Liver (tissue), 9 donors: Measurements from ENCODE around the gene SCUBE3. TPM values are rescaled to one million over a fixed set of nuclear protein-coding genes. Genes with fewer than 3 reads are reported as not detected.

ENCODE experiments used
- DNase-seq: peaks from one replicate; pipeline ENCODE4 v3.0.0-alpha.2; 2017; ENCODE audit warnings: low spot score
- H3K27ac ChIP-seq, 2 donors: one replicate each; pipeline ENCODE4 v1.7.0; 2013; ENCODE audit warnings: inconsistent platforms in 2 of 2, low read length in 2 of 2, control low read depth in 1 of 2, low read depth in 1 of 2, mild to moderate bottlenecking in 1 of 2
- H3K27me3 ChIP-seq, 4 donors: one replicate each; pipeline versions ENCODE4 v1.6.1 to v1.7.0; 2013; ENCODE audit warnings: low read length in 3 of 4, inconsistent platforms in 1 of 4, mild to moderate bottlenecking in 1 of 4, moderate library complexity in 1 of 4; ENCODE audit not compliant: control insufficient read depth in 4 of 4, insufficient read depth in 4 of 4
- H3K36me3 ChIP-seq, 4 donors: one replicate each; pipeline versions ENCODE4 v1.6.1 to v1.7.0; 2013; ENCODE audit warnings: low read length in 3 of 4, mild to moderate bottlenecking in 3 of 4, low read depth in 1 of 4, moderate library complexity in 1 of 4; ENCODE audit not compliant: control insufficient read depth in 4 of 4, insufficient read depth in 3 of 4
- H3K4me1 ChIP-seq, 4 donors: one replicate each; pipeline versions ENCODE4 v1.6.1 to v1.7.0; 2013; ENCODE audit warnings: low read length in 3 of 4, mild to moderate bottlenecking in 3 of 4, moderate library complexity in 1 of 4; ENCODE audit not compliant: control insufficient read depth in 4 of 4, insufficient read depth in 4 of 4
- H3K4me3 ChIP-seq, 3 donors: one replicate each; pipeline versions ENCODE4 v1.6.1 to v1.7.0; 2013; ENCODE audit warnings: low read length in 3 of 3, control low read depth in 1 of 3, low read depth in 1 of 3, mild to moderate bottlenecking in 1 of 3
- H3K9ac ChIP-seq, 2 donors: one replicate each; pipeline ENCODE4 v1.7.0; 2013; ENCODE audit warnings: low read length in 2 of 2, mild to moderate bottlenecking in 2 of 2, moderate library complexity in 2 of 2, control low read depth in 1 of 2, low read depth in 1 of 2
- H3K9me3 ChIP-seq, 4 donors: one replicate each; pipeline versions ENCODE4 v1.6.1 to v1.7.0; 2013; ENCODE audit warnings: low read length in 3 of 4; ENCODE audit not compliant: control insufficient read depth in 4 of 4
- FOXA1 ChIP-seq: IDR thresholded peaks from 2 replicates; pipeline ENCODE4 v1.6.1; 2016; ENCODE audit warnings: antibody characterized with exemption
- FOXA2 ChIP-seq: IDR thresholded peaks from 2 replicates; pipeline ENCODE4 v1.6.1; 2016; ENCODE audit warnings: antibody characterized with exemption
- GABPA ChIP-seq, 2 donors: IDR thresholded peaks in 1 of 2; conservative IDR thresholded peaks in 1 of 2; 2 replicates each; pipeline ENCODE4 v1.6.1; 2016; ENCODE audit warnings: antibody characterized with exemption in 2 of 2, mild to moderate bottlenecking in 1 of 2, moderate library complexity in 1 of 2
- HNF4A ChIP-seq, 2 donors: conservative IDR thresholded peaks; 2 replicates each; pipeline ENCODE4 v1.6.1; 2016; ENCODE audit warnings: antibody characterized with exemption in 2 of 2, mild to moderate bottlenecking in 2 of 2
- JUND ChIP-seq, 2 donors: IDR thresholded peaks; 2 replicates each; pipeline ENCODE4 v1.6.1; 2016; ENCODE audit warnings: antibody characterized with exemption in 2 of 2
- NR2F2 ChIP-seq: IDR thresholded peaks from 2 replicates; pipeline ENCODE4 v1.6.1; 2016; ENCODE audit warnings: antibody characterized with exemption
- RAD21 ChIP-seq, 2 donors: IDR thresholded peaks; 2 replicates each; pipeline ENCODE4 v1.6.1; 2016; ENCODE audit warnings: antibody characterized with exemption in 2 of 2, mild to moderate bottlenecking in 2 of 2
- SP1 ChIP-seq: IDR thresholded peaks from 2 replicates; pipeline ENCODE4 v1.6.1; 2018; ENCODE audit warnings: antibody characterized with exemption, mild to moderate bottlenecking
- TAF1 ChIP-seq: conservative IDR thresholded peaks from 2 replicates; pipeline ENCODE4 v1.6.1; 2016; ENCODE audit warnings: antibody characterized with exemption, mild to moderate bottlenecking
- YY1 ChIP-seq: IDR thresholded peaks from 2 replicates; pipeline ENCODE4 v1.6.1; 2016; ENCODE audit warnings: antibody characterized with exemption, mild to moderate bottlenecking
- WGBS: extraction: QIAGEN DNeasy Blood & Tissue Kit; methylation state at CpG from one replicate; pipeline ENCODE4 v1.1.7; 2013; 5-methylcytosine and 5-hydroxymethylcytosine counted together
- polyA plus RNA-seq, 2 donors: library from polyadenylated mRNA; stranded (reverse) in 1 of 2; unstranded in 1 of 2; fragments of 200-250 nt in 1 of 2; fragments of >200 nt in 1 of 2; fragmentation: Nextera tagmentation in 1 of 2; extraction: Ambion mirVana in 1 of 2; gene quantifications; one replicate each; pipeline versions ENCODE4 v1.2.1 to v1.2.3, GENCODE V29; 2013 to 2015
- total RNA-seq, 2 donors: library from RNA; depleted of rRNA; stranded (reverse); fragments of >200 nt; gene quantifications; one replicate each; pipeline ENCODE4 v1.2.3, GENCODE V29; 2014
- TF ChIP-seq, protein P1 (sequence below): IDR thresholded peaks from 2 replicates; pipeline ENCODE4 v1.6.1; 2016; ENCODE audit warnings: antibody characterized with exemption
- TF ChIP-seq, protein P2 (sequence below): fragments of 150-350 bp; IDR thresholded peaks from 2 replicates; pipeline ENCODE4 v1.5.1; 2017; ENCODE audit warnings: improper control_type of control experiment, low read depth, low read length; ENCODE audit not compliant: missing input control
- TF ChIP-seq, protein P3 (sequence below): IDR thresholded peaks from 2 replicates; pipeline ENCODE4 v1.6.1; 2016; ENCODE audit warnings: antibody characterized with exemption
- donor health status: healthy.
- donor health status: healthy.
- donor health status: healthy.
- donor health status: healthy.
- donor health status: healthy.

Gene SCUBE3
- total and polyA plus RNA-seq, 4 donors: 0.03 to 0.09 (median 0.07) TPM

DNA sequence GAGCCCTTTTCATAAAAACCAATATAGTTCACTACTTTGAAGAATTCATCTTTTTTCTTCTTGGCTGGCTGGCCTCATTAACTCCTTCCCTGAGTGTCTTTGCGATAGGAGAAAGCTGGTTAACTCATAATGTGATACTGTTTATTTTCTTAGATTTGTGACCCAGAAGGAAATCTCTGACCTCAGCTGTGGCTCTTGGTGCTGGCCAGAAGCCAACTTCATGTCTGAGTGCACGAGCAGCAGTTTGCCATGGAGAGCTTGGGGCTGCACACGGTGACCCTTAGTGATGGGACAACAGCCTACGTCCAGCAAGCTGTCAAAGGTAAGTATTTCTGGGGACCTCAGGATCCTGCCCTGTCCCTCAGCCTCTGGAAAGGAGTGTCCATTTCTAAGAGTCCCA, 67.1 kb downstream of the SCUBE3 start:
- Histone ChIP-seq H3K36me3 (peaks cover 2 to 35% (median 18%) of the 10 kb centered on the region in 4 donors), H3K27ac (no peak overlapping the region), H3K27me3 (no peaks in the 10 kb centered on the region), H3K9me3 (no peaks in the 10 kb centered on the region), H3K9ac (no peak overlapping the region), H3K4me1 (no peaks in the 10 kb centered on the region), H3K4me3 (no peak overlapping the region)
- TF ChIP-seq, protein P1, sequence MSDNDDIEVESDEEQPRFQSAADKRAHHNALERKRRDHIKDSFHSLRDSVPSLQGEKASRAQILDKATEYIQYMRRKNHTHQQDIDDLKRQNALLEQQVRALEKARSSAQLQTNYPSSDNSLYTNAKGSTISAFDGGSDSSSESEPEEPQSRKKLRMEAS: no peak
- TF ChIP-seq, protein P2, sequence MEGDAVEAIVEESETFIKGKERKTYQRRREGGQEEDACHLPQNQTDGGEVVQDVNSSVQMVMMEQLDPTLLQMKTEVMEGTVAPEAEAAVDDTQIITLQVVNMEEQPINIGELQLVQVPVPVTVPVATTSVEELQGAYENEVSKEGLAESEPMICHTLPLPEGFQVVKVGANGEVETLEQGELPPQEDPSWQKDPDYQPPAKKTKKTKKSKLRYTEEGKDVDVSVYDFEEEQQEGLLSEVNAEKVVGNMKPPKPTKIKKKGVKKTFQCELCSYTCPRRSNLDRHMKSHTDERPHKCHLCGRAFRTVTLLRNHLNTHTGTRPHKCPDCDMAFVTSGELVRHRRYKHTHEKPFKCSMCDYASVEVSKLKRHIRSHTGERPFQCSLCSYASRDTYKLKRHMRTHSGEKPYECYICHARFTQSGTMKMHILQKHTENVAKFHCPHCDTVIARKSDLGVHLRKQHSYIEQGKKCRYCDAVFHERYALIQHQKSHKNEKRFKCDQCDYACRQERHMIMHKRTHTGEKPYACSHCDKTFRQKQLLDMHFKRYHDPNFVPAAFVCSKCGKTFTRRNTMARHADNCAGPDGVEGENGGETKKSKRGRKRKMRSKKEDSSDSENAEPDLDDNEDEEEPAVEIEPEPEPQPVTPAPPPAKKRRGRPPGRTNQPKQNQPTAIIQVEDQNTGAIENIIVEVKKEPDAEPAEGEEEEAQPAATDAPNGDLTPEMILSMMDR: no peak
- WGBS: 71% methylated on average over 4 of the region's 4 CpGs
- DNase-seq: no peak

DNA sequence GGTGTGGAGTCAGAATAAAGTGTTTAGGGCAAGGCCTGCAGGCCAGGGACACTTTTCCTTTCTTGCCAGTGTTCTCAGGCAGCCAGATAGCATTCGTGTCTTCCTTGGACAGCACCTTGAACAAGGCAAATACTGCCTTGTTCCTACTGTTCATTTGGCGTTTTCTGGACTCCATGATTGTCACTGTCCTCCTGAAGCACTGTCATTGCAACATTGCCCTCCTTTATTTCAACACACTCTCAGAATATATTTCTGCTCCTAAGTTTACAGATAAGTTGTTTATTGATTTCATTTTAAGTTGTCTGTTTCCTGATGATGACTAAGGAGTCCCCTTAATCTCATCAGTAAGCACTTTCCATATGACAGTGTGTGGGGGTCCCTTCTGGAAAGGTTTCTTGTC, 68.7 kb downstream of the SCUBE3 start:
- Histone ChIP-seq H3K36me3 (peaks cover 6 to 51% (median 29%) of the 10 kb centered on the region in 4 donors), H3K27ac (no peak overlapping the region), H3K9ac (no peak overlapping the region), H3K4me1 (no peaks in the 10 kb centered on the region), H3K27me3 (no peaks in the 10 kb centered on the region), H3K9me3 (no peaks in the 10 kb centered on the region), H3K4me3 (no peak overlapping the region)
- no peak for DNase-seq
- TF ChIP-seq FOXA1: no peak
- TF ChIP-seq, protein P1: no peak
- TF ChIP-seq JUND (IDR thresholded peaks at IDR 0.05): no peak
- no peak for TF ChIP-seq YY1
- TF ChIP-seq SP1: no peak
- TF ChIP-seq GABPA (IDR thresholded peaks at IDR 0.05 in 1 of 2, conservative IDR thresholded peaks at IDR 0.05 in 1 of 2): no peak
- no peak for TF ChIP-seq TAF1
- TF ChIP-seq HNF4A (conservative IDR thresholded peaks at IDR 0.05): no peak
- TF ChIP-seq, protein P3, sequence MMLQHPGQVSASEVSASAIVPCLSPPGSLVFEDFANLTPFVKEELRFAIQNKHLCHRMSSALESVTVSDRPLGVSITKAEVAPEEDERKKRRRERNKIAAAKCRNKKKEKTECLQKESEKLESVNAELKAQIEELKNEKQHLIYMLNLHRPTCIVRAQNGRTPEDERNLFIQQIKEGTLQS: no peak
- TF ChIP-seq NR2F2: no peak
- TF ChIP-seq, protein P2: no peak
- no peak for TF ChIP-seq RAD21 (IDR thresholded peaks at IDR 0.05)
- WGBS: 65% methylated on average over 2 of the region's 2 CpGs

DNA sequence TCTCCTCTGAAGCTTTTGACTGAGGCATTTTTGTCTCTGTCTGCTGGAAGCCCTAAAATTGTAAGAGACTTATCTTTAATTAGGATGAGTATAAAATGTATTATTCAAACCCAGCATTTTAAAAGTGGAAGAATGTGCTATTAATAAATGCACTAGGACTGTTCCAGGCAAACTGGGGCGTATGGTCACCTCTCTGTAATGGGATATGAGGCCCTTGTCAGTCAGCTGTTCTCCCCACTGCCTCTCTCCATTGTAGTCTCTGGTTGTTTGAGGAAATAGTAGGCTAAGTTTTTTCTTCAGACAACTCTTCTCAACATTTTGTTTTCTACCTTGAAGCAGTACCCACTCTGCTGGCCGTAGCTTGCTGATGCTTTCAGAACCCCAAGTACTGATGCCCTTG, 69.6 kb downstream of the SCUBE3 start:
- H3K4me3 ChIP-seq: no peak overlapping the region
- no peaks in the 10 kb centered on the region for H3K9me3 ChIP-seq
- no peak for DNase-seq
- no peaks in the 10 kb centered on the region for H3K27me3 ChIP-seq
- no peak overlapping the region for H3K9ac ChIP-seq
- H3K27ac ChIP-seq: no peak overlapping the region
- 92% methylated on average over 2 of the region's 2 CpGs for WGBS
- peaks cover 12 to 60% (median 37%) of the 10 kb centered on the region in 4 donors for H3K36me3 ChIP-seq
- no peaks in the 10 kb centered on the region for H3K4me1 ChIP-seq
- TF ChIP-seq RAD21 (IDR thresholded peaks at IDR 0.05): no peak
- TF ChIP-seq, protein P2: no peak
- no peak for TF ChIP-seq FOXA2
- no peak for TF ChIP-seq YY1
